HepG2 (cell line): ENCODE results near the gene GGT7. TPM values are rescaled to one million over a fixed set of nuclear protein-coding genes. Genes with fewer than 3 reads are reported as not detected.
A peak's percentile ranks its signal among the peaks of the same experiment; 100 is the strongest.

Experiments
- ELK4 ChIP-seq: sonication (generic); formaldehyde crosslinking; IDR thresholded peaks from 2 replicates; pipeline ENCODE4 v1.9.0; 2021; ENCODE audit warnings: missing genetic modification reagents, borderline replicate concordance
- GABPA ChIP-seq, 2 experiments: IDR thresholded peaks; 2 replicates each; pipeline ENCODE4 v1.6.1; 2011 to 2016; ENCODE audit warnings: low read depth in 2 of 2, low read length in 1 of 2, missing biosample characterization in 1 of 2, missing genetic modification characterization in 1 of 2
- GFI1 ChIP-seq: sonication (generic); formaldehyde crosslinking; IDR thresholded peaks from 2 replicates; pipeline ENCODE4 v1.5.0; 2020; ENCODE audit warnings: missing genetic modification reagents, mild to moderate bottlenecking, borderline replicate concordance
- GPN1 ChIP-seq: sonication (generic); formaldehyde crosslinking; IDR thresholded peaks from 2 replicates; pipeline ENCODE4 v1.5.1; 2020; ENCODE audit warnings: missing genetic modification reagents, borderline replicate concordance
- HNF1B ChIP-seq: sonication (generic); formaldehyde crosslinking; IDR thresholded peaks from 2 replicates; pipeline ENCODE4 v1.5.1; 2020; ENCODE audit warnings: mild to moderate bottlenecking, moderate library complexity, missing genetic modification reagents
- KAT7 ChIP-seq: IDR thresholded peaks from 2 replicates; pipeline ENCODE4 v1.6.1; 2018; ENCODE audit warnings: borderline replicate concordance, missing compliant biosample characterization
- MATR3 ChIP-seq: sonication (generic); formaldehyde crosslinking; IDR thresholded peaks from 2 replicates; pipeline ENCODE4 v1.4.0; 2020; ENCODE audit warnings: missing genetic modification reagents
- MAX ChIP-seq: IDR thresholded peaks from 2 replicates; pipeline ENCODE4 v1.6.1; 2012; ENCODE audit warnings: inconsistent platforms
- MBNL3 ChIP-seq: fragments of 250-450 bp; sonication (Bioruptor Pico); conservative IDR thresholded peaks from 2 replicates; pipeline ENCODE4 v1.8.0; 2022; ENCODE audit warnings: mild to moderate bottlenecking, inconsistent platforms
- SIX4 ChIP-seq: sonication (generic); formaldehyde crosslinking; IDR thresholded peaks from 2 replicates; pipeline ENCODE4 v1.4.0; 2020; ENCODE audit warnings: missing genetic modification reagents
- SRSF4 ChIP-seq: fragments of 200-400 bp; formaldehyde crosslinking; IDR thresholded peaks from one replicate; pipeline ENCODE4 v1.6.1; 2018; ENCODE audit warnings: mild to moderate bottlenecking, low read depth, low read length, moderate library complexity; ENCODE audit not compliant: poor library complexity, severe bottlenecking
- USF2 ChIP-seq, 2 experiments: sonication (generic) in 1 of 2; formaldehyde crosslinking in 1 of 2; IDR thresholded peaks; 2 replicates each; pipeline versions ENCODE4 v1.5.1 to v1.6.1; 2011 to 2020; ENCODE audit warnings: borderline replicate concordance in 1 of 2, low read depth in 1 of 2, low read length in 1 of 2, mild to moderate bottlenecking in 1 of 2, missing genetic modification reagents in 1 of 2, moderate library complexity in 1 of 2
- YEATS2 ChIP-seq: sonication (generic); formaldehyde crosslinking; IDR thresholded peaks from 2 replicates; pipeline ENCODE4 v1.4.0; 2020; ENCODE audit warnings: missing genetic modification reagents, borderline replicate concordance
- ZBTB25 ChIP-seq: IDR thresholded peaks from 2 replicates; pipeline ENCODE4 v1.6.1; 2018; ENCODE audit warnings: missing genetic modification reagents
- ZFP1 ChIP-seq: IDR thresholded peaks from 2 replicates; pipeline ENCODE4 v1.6.1; 2016
- ZNF124 ChIP-seq: sonication (generic); formaldehyde crosslinking; IDR thresholded peaks from 2 replicates; pipeline ENCODE4 v1.4.0; 2020; ENCODE audit warnings: missing genetic modification reagents
- ZNF280B ChIP-seq: sonication (generic); formaldehyde crosslinking; IDR thresholded peaks from 2 replicates; pipeline ENCODE4 v1.5.0; 2020; ENCODE audit warnings: missing genetic modification reagents, mild to moderate bottlenecking, borderline replicate concordance
- ZNF337 ChIP-seq: sonication (generic); formaldehyde crosslinking; IDR thresholded peaks from 2 replicates; pipeline ENCODE4 v1.5.1; 2020; ENCODE audit warnings: missing genetic modification reagents, low read depth, mild to moderate bottlenecking, borderline replicate concordance
- ZNF552 ChIP-seq: sonication (generic); formaldehyde crosslinking; IDR thresholded peaks from 2 replicates; pipeline ENCODE4 v1.9.0; 2022; ENCODE audit warnings: missing genetic modification reagents, mild to moderate bottlenecking, borderline replicate concordance
- ZNF839 ChIP-seq: sonication (generic); formaldehyde crosslinking; IDR thresholded peaks from 2 replicates; pipeline ENCODE4 v1.4.0; 2020; ENCODE audit warnings: missing genetic modification reagents, mild to moderate bottlenecking, borderline replicate concordance
- polyA plus RNA-seq, 8 experiments: library from polyadenylated mRNA; depleted of rRNA in 3 of 8; stranded (reverse) in 7 of 8; unstranded in 1 of 8; fragments of >200 nt; fragmentation: Illumina TruSeq in 4 of 8; extraction: Trizol in 4 of 8; gene quantifications; 2 replicates each; pipeline versions ENCODE4 v1.2.1 to v1.2.3, GENCODE V29; 2011 to 2016; ENCODE audit warnings: low read depth in 4 of 8, missing spikeins in 1 of 8, mixed read lengths in 1 of 8; ENCODE audit not compliant: insufficient read depth in 1 of 8
- total RNA-seq, 5 experiments: library from RNA; depleted of rRNA; stranded (reverse); fragments of >200 nt; fragmentation: Illumina TruSeq; extraction: Trizol; gene quantifications; 2 replicates each; pipeline ENCODE4 v1.2.3, GENCODE V29; 2016; ENCODE audit warnings: low read depth in 1 of 5

The GGT7 gene
- total and polyA plus RNA-seq, 2 of the 13 experiments (the other 11 are each of a cell fraction or from before 2014, with no cell fraction given), result 6.6 to 23.0 TPM

- TF ChIP-seq SRSF4 (no peak), SIX4 (CRISPR knock-in tag) (no peak; the same call in 1 of the 2 replicates), MBNL3 (no peak), ZNF124 (peak; percentile 87; the same call in 1 of the 2 replicates), USF2 (IDR thresholded peaks at IDR 0.05; ENCODE audit: low read depth, low read length) (no peak), USF2 (CRISPR knock-in tag; IDR thresholded peaks at IDR 0.05; ENCODE audit: borderline replicate concordance) (peak; percentile 13; the same call in 1 of the 2 replicates), ZFP1 (CRISPR knock-in tag) (no peak; the same call in 1 of the 2 replicates), ELK4 (no peak; the same call in 1 of the 2 replicates), MATR3 (no peak), ZNF337 (CRISPR knock-in tag) (no peak), YEATS2 (CRISPR knock-in tag) (peak; percentile 87; the same call in 1 of the 2 replicates), HNF1B (no peak; the same call in 1 of the 2 replicates), GFI1 (CRISPR knock-in tag) (peak; percentile 50; the same call in 1 of the 2 replicates), ZNF280B (CRISPR knock-in tag) (peak; percentile 99), MAX (peak; percentile 88), ZNF839 (CRISPR knock-in tag) (peak; percentile 95; the same call in 1 of the 2 replicates), GABPA (IDR thresholded peaks at IDR 0.05; ENCODE audit: low read depth, low read length) (peak; percentile 68), GABPA (CRISPR knock-in tag; IDR thresholded peaks at IDR 0.05; ENCODE audit: low read depth) (peak; percentile 83), ZBTB25 (no peak; the same call in 1 of the 2 replicates), KAT7 (CRISPR knock-in tag) (peak; percentile 99; the same call in 1 of the 2 replicates), GPN1 (CRISPR knock-in tag) (no peak), ZNF552 (CRISPR knock-in tag) (no peak)
Measured at GRCh38 chr20:34872622-34873224, at the start of gene GGT7 (continued).
